Thymus (tissue), 11 donors: Measurements from ENCODE around the gene LRRC39. TPM values are rescaled to one million over a fixed set of nuclear protein-coding genes. Genes with fewer than 3 reads are reported as not detected.

Experiments used
- DNase-seq, 9 donors: peaks; one replicate each; pipeline ENCODE4 v3.0.0-alpha.2; 2013; ENCODE audit warnings: low spot score in 9 of 9, low read depth in 6 of 9, missing footprints in 1 of 9
- H3K27ac ChIP-seq, 2 donors: one replicate each; pipeline ENCODE4 v1.5.1; 2013; ENCODE audit warnings: control low read depth in 1 of 2, low read depth in 1 of 2, low read length in 1 of 2, mild to moderate bottlenecking in 1 of 2, moderate library complexity in 1 of 2
- H3K27me3 ChIP-seq, 2 donors: one replicate each; pipeline ENCODE4 v1.5.1; 2013; ENCODE audit warnings: low read length in 1 of 2; ENCODE audit not compliant: control insufficient read depth in 2 of 2, insufficient read depth in 1 of 2
- H3K36me3 ChIP-seq, 2 donors: one replicate each; pipeline ENCODE4 v1.5.1; 2013; ENCODE audit warnings: low read length in 1 of 2, mild to moderate bottlenecking in 1 of 2, moderate library complexity in 1 of 2; ENCODE audit not compliant: control insufficient read depth in 2 of 2, insufficient read depth in 2 of 2
- H3K4me1 ChIP-seq, 2 donors: one replicate each; pipeline ENCODE4 v1.5.1; 2013; ENCODE audit warnings: low read length in 2 of 2; ENCODE audit not compliant: control insufficient read depth in 2 of 2, insufficient read depth in 2 of 2
- H3K4me3 ChIP-seq, 2 donors: one replicate each; pipeline ENCODE4 v1.5.1; 2013; ENCODE audit warnings: low read length in 2 of 2, control low read depth in 1 of 2, mild to moderate bottlenecking in 1 of 2
- H3K9me3 ChIP-seq, 2 donors: one replicate each; pipeline ENCODE4 v1.5.1; 2013; ENCODE audit warnings: low read length in 1 of 2, mild to moderate bottlenecking in 1 of 2; ENCODE audit not compliant: control insufficient read depth in 2 of 2, insufficient read depth in 1 of 2
- WGBS: extraction: QIAGEN DNeasy Blood & Tissue Kit; methylation state at CpG from one replicate; pipeline ENCODE4 v1.1.7; 2013; 5-methylcytosine and 5-hydroxymethylcytosine counted together
- polyA plus RNA-seq: library from polyadenylated mRNA; stranded (reverse); fragments of 200-250 nt; gene quantifications from one replicate; pipeline ENCODE4 v1.2.3, GENCODE V29; 2013
- total RNA-seq: library from RNA; stranded (reverse); fragments of 120-200 nt; gene quantifications from one replicate; pipeline ENCODE4 v1.2.4, GENCODE V29; 2013
- donor health status: healthy.

LRRC39 gene
- total and polyA plus RNA-seq, 2 donors = 1.7 to 6.7 TPM

DNA sequence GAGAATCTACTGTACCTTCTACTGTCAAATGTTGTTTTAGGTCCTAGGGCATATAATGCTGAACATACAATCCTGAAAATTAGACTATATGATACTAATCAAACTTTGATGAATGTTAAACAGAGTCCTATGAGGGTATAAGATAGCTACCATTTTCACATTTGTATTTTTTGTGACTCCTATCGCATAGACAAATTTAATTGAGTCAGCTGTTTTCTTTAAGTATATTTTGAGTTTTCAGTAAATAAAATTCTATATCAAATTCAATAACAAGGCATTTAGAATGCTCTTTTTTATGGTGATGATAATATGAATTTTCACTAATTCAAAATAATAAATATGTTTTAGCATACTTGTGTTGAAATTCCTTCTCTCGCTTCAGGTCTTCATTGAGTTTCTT lies 10.0 kb downstream of the LRRC39 start:
- Histone ChIP-seq H3K4me1 (no peaks in the 10 kb centered on the region), H3K36me3 (no peaks in the 10 kb centered on the region), H3K4me3 (no peak overlapping the region), H3K9me3 (no peaks in the 10 kb centered on the region), H3K27me3 (no peaks in the 10 kb centered on the region), H3K27ac (no peak overlapping the region)
- WGBS = over 99% methylated on average over 2 of the region's 2 CpGs
- DNase-seq = no peak

DNA sequence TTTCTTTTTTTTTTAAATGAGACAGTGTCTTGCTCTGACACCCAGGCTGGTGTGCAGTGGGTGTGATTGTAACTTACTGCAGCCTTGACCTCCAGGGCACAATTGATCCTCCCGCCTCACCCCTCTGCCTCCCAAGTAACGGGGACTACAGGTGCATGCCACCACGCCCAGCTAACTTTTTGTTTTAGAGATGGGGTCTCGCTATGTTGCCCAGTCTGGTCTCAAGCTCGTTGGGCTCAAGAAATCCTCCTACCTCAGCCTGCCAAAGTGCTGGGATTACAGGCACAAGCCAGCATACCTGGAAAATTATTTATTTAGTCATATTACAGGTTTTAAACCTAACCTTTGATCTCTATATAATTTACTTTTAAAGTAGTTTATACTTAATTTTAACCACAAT lies 13.4 kb downstream of the LRRC39 start:
- no peaks in the 10 kb centered on the region for H3K9me3 ChIP-seq
- WGBS = 98% methylated on average over 5 of the region's 5 CpGs
- no peaks in the 10 kb centered on the region for H3K36me3 ChIP-seq
- no peak for DNase-seq
- no peaks in the 10 kb centered on the region for H3K4me1 ChIP-seq
- H3K27me3 ChIP-seq = no peaks in the 10 kb centered on the region
- H3K27ac ChIP-seq = no peak overlapping the region
- H3K4me3 ChIP-seq = no peak overlapping the region

DNA sequence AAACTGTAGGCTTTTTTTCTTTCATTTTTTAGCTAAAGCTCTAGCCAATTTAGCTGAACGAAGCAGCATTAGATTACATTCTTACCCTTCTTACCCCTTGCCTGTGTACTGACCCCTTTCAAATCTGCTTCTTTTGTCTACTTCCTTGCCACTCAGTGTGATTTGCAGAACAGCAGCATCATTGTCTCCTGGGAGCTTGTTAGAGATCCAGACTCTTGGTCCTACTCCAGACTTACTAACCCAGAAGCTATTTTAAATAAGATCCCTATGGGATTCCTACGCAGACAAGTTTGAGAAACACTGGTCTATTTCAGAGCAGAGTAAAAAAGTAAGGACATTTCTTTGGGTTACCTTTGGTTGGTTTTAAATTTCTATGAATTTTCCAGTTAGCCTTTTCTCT lies 13.8 kb downstream of the LRRC39 start:
- Histone ChIP-seq H3K36me3 (no peaks in the 10 kb centered on the region), H3K27ac (no peak overlapping the region), H3K4me3 (no peak overlapping the region), H3K27me3 (no peaks in the 10 kb centered on the region), H3K4me1 (no peaks in the 10 kb centered on the region), H3K9me3 (no peaks in the 10 kb centered on the region)
- 96% methylated on average over 2 of the region's 2 CpGs for WGBS
- DNase-seq = no peak

DNA sequence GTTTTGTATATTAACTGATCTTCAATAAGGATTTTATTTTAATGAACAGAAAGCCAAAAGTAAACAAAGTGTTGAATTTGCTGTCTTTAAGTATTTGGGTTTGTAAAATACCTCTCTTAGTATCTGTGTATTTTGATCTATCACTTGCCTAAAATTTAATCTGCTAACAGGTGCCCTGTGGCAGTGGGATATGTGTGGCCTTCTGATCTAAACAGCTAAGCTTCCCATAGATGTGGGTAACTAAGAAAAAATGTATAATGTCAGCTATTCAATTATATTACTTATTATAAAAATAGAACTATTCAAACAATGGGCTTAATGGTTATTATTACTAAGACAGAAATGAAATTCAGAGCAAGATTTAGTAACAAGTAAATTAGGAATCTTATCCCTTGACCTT lies 15.2 kb downstream of the LRRC39 start:
- no peaks in the 10 kb centered on the region for H3K9me3 ChIP-seq
- H3K4me1 ChIP-seq = no peaks in the 10 kb centered on the region
- no peak for DNase-seq
- no peaks in the 10 kb centered on the region for H3K27me3 ChIP-seq
- H3K36me3 ChIP-seq = no peaks in the 10 kb centered on the region
- H3K4me3 ChIP-seq = no peak overlapping the region
- no peak overlapping the region for H3K27ac ChIP-seq

DNA sequence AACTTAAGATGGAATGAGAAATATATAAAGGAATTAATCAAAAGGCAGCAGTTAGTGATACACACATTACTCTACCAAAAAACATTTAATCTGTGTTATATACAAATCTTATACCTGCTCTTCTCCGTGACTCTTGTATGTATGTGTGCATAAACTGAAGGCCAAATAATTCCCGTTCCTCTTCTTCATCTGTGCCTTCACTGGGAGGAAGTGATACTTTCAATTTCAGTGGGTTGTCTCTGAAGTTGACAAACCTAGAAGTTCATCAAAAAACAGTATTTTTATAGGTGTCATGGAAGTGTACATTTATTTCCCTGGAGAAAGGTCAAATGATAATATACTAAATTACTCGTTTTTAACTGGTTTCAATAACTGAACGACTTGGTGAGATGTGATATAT lies 25.8 kb downstream of the LRRC39 start:
- Histone ChIP-seq H3K4me1 (no peaks in the 10 kb centered on the region), H3K4me3 (no peak overlapping the region), H3K27me3 (no peaks in the 10 kb centered on the region), H3K27ac (no peak overlapping the region), H3K36me3 (peaks cover 0 to 8% of the 10 kb centered on the region in 2 donors), H3K9me3 (no peaks in the 10 kb centered on the region)
- WGBS = 84% methylated on average over 4 of the region's 4 CpGs
- DNase-seq = no peak

DNA sequence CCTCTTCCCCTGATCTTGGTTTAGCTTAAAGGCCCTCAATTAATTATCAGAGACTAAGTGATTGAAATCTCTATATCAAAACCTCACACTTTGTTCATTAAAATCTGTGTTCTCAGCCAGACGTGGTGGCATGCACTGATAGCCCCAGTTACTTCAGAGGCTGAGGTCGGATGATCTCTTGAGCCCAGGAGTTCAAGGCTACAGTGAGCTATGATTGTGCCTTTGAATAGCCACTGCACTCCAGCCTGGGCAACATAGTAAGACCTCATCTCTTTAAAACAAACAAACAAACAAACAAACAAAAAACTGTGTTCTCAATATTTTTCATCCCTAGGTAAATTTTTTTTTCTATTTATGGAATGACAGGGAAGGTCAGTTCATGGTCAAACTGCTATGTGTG lies 26.4 kb downstream of the LRRC39 start:
- H3K27ac ChIP-seq = no peak overlapping the region
- 96% methylated on average over 2 of the region's 2 CpGs for WGBS
- no peak for DNase-seq
- no peak overlapping the region for H3K4me3 ChIP-seq
- H3K9me3 ChIP-seq = no peaks in the 10 kb centered on the region
- H3K36me3 ChIP-seq = peaks cover 0 to 8% of the 10 kb centered on the region in 2 donors
- H3K27me3 ChIP-seq = no peaks in the 10 kb centered on the region
- H3K4me1 ChIP-seq = no peaks in the 10 kb centered on the region

DNA sequence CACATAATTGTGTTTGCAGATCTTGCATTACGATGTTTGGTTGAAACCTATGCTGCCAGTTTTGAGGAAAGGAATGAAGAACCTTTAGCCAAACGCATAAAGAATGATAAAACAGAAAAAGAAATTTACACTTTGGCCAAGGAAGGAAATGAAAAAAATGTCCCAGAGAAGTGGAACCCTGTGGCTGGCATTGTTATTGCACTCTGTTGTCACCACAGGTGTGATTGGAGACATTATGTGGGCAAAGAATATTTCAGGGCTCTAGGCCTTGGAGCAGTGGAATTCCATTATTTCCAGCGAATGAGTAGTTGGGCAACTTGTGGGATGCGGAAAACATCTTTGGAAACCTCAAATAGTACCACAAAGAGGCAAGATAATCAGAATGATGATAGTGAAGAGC lies 30.2 kb downstream of the LRRC39 start:
- WGBS = over 99% methylated on average over 4 of the region's 4 CpGs
- no peak for DNase-seq
- Histone ChIP-seq H3K27me3 (no peaks in the 10 kb centered on the region), H3K4me3 (no peak overlapping the region), H3K27ac (no peak overlapping the region), H3K4me1 (no peaks in the 10 kb centered on the region), H3K9me3 (no peaks in the 10 kb centered on the region), H3K36me3 (peaks cover 7 to 38% of the 10 kb centered on the region in 2 donors)

DNA sequence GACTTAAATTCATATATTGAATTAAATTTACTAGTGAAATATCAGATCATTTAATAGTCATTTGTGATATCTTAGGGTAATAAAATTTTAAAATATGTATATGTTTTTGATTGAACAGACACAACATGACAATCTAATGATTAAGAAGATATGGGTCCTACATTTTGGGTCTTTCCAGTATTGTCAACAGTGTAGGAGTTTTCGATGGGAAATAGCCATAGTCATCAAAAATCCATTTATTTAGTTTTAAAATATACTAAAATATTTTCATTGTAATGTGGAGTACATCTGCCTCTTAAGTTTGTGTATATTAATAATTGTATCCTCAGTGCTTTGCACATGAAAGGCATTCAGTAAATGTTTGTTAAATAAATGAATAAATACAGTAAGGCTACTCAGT lies 31.1 kb downstream of the LRRC39 start:
- no peak for DNase-seq
- 97% methylated on average over 1 of the region's 1 CpG for WGBS
- Histone ChIP-seq H3K27ac (no peak overlapping the region), H3K4me1 (no peaks in the 10 kb centered on the region), H3K36me3 (peaks cover 7 to 44% of the 10 kb centered on the region in 2 donors), H3K4me3 (no peak overlapping the region), H3K27me3 (no peaks in the 10 kb centered on the region), H3K9me3 (no peaks in the 10 kb centered on the region)

DNA sequence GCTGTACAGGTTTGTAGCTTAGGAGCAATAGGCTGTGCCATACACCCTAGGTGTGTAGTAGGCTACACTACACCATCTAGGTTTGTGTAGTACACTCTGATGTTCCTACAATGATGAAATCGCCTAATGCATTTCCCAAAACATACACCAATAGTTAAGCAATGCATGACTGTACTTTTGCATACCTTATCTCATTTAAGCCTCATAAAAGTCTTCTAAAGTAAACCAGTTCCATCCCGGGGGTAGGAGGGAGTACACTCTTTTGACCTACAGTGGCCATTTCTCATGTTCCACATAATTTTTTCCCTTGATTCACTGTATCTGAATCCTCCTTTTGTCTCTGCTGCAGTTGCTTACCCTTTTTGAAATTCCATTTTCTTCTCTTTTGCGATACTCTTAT lies 32.9 kb downstream of the LRRC39 start:
- Histone ChIP-seq H3K36me3 (peaks cover 17 to 53% of the 10 kb centered on the region in 2 donors), H3K4me3 (no peak overlapping the region), H3K4me1 (no peaks in the 10 kb centered on the region), H3K27me3 (no peaks in the 10 kb centered on the region), H3K9me3 (no peaks in the 10 kb centered on the region), H3K27ac (no peak overlapping the region)
- WGBS = 99% methylated on average over 3 of the region's 3 CpGs
- DNase-seq = no peak

DNA sequence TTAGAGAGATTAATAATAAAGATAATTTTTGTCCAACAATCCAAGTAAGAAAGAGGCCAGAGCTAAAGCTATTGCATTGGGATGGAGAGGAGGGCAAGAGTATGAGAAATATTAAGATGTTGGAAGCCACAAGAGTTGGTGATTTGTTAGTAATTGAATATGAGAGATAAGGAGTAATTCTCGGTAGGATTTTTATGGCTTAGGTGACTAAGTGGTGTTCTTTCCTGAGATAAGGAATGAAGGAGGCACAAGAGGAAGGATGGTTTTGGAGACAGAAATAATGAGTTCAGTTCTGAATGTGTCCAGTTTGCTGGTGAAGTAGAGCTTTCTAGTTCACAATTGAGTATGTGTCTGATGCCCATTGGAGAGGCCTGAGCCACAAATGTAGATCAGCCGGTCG lies 35.7 kb downstream of the LRRC39 start:
- 98% methylated on average over 3 of the region's 3 CpGs for WGBS
- H3K9me3 ChIP-seq = no peaks in the 10 kb centered on the region
- H3K4me3 ChIP-seq = no peak overlapping the region
- H3K27me3 ChIP-seq = no peaks in the 10 kb centered on the region
- no peaks in the 10 kb centered on the region for H3K4me1 ChIP-seq
- H3K27ac ChIP-seq = no peak overlapping the region
- peaks cover 26 to 73% of the 10 kb centered on the region in 2 donors for H3K36me3 ChIP-seq
- DNase-seq = no peak
